ENCODE data around the gene LGALS4.

DNA sequence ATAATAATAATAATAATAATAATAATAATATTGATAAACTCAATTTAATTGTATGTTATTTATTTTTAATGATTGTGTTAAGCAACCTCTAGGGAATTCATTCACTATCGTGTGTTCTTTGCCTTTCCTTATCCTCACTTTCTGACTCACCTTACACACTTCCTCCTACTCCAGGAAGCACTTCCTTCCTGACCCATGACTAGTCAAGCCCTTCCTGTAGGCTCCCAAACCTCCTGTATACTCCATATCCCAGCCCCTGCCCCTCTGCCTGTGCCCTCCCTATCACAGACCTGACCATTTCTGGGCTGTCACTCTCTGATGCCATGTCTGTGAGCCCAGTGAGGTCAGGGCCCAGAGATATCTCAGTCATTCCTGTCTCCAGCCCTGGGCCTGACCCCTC is 7.6 kb downstream of the LGALS4 start:
- TF ChIP-seq CTCF (conservative IDR thresholded peaks at IDR 0.05) = no peak
- TF ChIP-seq ZFX (IDR thresholded peaks at IDR 0.05) = no peak

All from C4-2B (cell line).